Parathyroid adenoma (tissue), 2 donors: ENCODE data around the gene GPS1.

Experiments
- H2AFZ ChIP-seq: fragments of 300-600 bp; sonication (generic); one replicate; pipeline ENCODE4 v1.7.0; 2017; ENCODE audit warnings: antibody characterized with exemption, mild to moderate bottlenecking
- H3K27ac ChIP-seq: fragments of 300-600 bp; sonication (generic); one replicate; pipeline ENCODE4 v1.7.0; 2017
- H3K27me3 ChIP-seq: fragments of 300-600 bp; sonication (generic); one replicate; pipeline ENCODE4 v1.7.0; 2017; ENCODE audit warnings: low read length; ENCODE audit not compliant: control insufficient read depth, insufficient read depth
- H3K36me3 ChIP-seq: fragments of 300-600 bp; sonication (generic); one replicate; pipeline ENCODE4 v1.7.0; 2017; ENCODE audit warnings: low read length; ENCODE audit not compliant: control insufficient read depth, insufficient read depth
- H3K4me1 ChIP-seq: fragments of 300-600 bp; sonication (generic); one replicate; pipeline ENCODE4 v1.7.0; 2017; ENCODE audit warnings: control low read depth
- H3K4me2 ChIP-seq: fragments of 300-600 bp; sonication (generic); one replicate; pipeline ENCODE4 v1.7.0; 2017; ENCODE audit warnings: low read length
- H3K4me3 ChIP-seq: fragments of 300-600 bp; sonication (generic); one replicate; pipeline ENCODE4 v1.7.0; 2017; ENCODE audit warnings: low read depth, low read length
- H3K79me2 ChIP-seq: fragments of 300-600 bp; sonication (generic); one replicate; pipeline ENCODE4 v1.7.0; 2017; ENCODE audit warnings: control low read depth
- H3K9ac ChIP-seq: fragments of 300-600 bp; sonication (generic); one replicate; pipeline ENCODE4 v1.7.0; 2017; ENCODE audit warnings: mild to moderate bottlenecking
- H3K9me3 ChIP-seq: fragments of 300-600 bp; sonication (generic); one replicate; pipeline ENCODE4 v1.7.0; 2017; ENCODE audit warnings: low read length; ENCODE audit not compliant: control insufficient read depth
- CTCF ChIP-seq: fragments of 300-600 bp; sonication (generic); IDR thresholded peaks from one replicate; pipeline ENCODE4 v1.7.0; 2017; ENCODE audit warnings: antibody characterized with exemption, mild to moderate bottlenecking
- donor health status: primary hyperparathyroidism.

GPS1 gene

GRCh38 chr17:82097184-82097918 is 45.7 kb downstream of the GPS1 start:
- Histone ChIP-seq H3K4me3 (peak overlapping the region; percentile 64), H3K27me3 (no peaks in the 10 kb centered on the region), H3K27ac (peak overlapping the region; percentile 47), H3K36me3 (no peaks in the 10 kb centered on the region), H2AFZ (peak overlapping the region; percentile 82), H3K9me3 (no peaks in the 10 kb centered on the region), H3K9ac (peak overlapping the region; percentile 50), H3K4me1 (peaks cover 25% of the 10 kb centered on the region), H3K4me2 (peak overlapping the region; percentile 89), H3K79me2 (peaks cover 13% of the 10 kb centered on the region)
- no peak for TF ChIP-seq CTCF

DNA sequence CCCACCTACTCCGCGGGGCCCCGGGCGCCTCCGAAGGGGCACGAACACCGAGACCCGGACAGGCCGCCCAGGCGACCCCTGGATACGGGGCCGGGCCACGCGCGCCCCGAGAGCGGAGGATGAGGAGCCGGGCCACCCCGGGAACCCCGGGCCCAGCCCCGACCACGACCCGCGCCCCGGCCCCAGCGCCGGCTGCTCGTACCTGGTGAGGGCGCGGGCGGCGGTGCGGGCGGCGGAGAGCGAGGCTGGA is 46.1 kb downstream of the GPS1 start:
- Histone ChIP-seq H3K27ac (peak overlapping the region; percentile 47), H3K9ac (peak overlapping the region; percentile 50), H3K79me2 (peaks cover 13% of the 10 kb centered on the region), H3K4me1 (peaks cover 25% of the 10 kb centered on the region), H3K4me3 (peak overlapping the region; percentile 64), H3K4me2 (peak overlapping the region; percentile 89), H3K27me3 (no peaks in the 10 kb centered on the region), H3K9me3 (no peaks in the 10 kb centered on the region), H3K36me3 (no peaks in the 10 kb centered on the region), H2AFZ (peak overlapping the region; percentile 82)
- TF ChIP-seq CTCF, result no peak

- Histone ChIP-seq H3K36me3 (no peaks in the 10 kb centered on the region), H3K9me3 (no peaks in the 10 kb centered on the region), H3K27me3 (no peaks in the 10 kb centered on the region), H2AFZ (peak within 1 kb of the TSS; percentile 82), H3K4me3 (peak within 1 kb of the TSS; percentile 64), H3K4me2 (peak within 1 kb of the TSS; percentile 93), H3K27ac (peak within 1 kb of the TSS; percentile 69), H3K79me2 (peaks cover 13% of the 10 kb centered on the region), H3K9ac (peak within 1 kb of the TSS; percentile 50), H3K4me1 (peaks cover 25% of the 10 kb centered on the region)
- TF ChIP-seq CTCF, result peak; percentile 55
Measured at GRCh38 chr17:82098169-82098938, 46.7 kb downstream of the GPS1 start, which contains the start of gene FASN. TSS of gene FASN (minus strand) at chr17:82098236. CDS start at chr17:82096445, 1,791 bp downstream.

GRCh38 chr17:82098939-82099763 is 47.5 kb downstream of the GPS1 start:
- no peak for TF ChIP-seq CTCF
- Histone ChIP-seq H3K27ac (peak overlapping the region; percentile 67), H3K9ac (no peak overlapping the region), H3K27me3 (no peaks in the 10 kb centered on the region), H3K4me3 (peak overlapping the region; percentile 57), H2AFZ (peak overlapping the region; percentile 75), H3K79me2 (peaks cover 13% of the 10 kb centered on the region), H3K4me2 (peak overlapping the region; percentile 93), H3K36me3 (no peaks in the 10 kb centered on the region), H3K9me3 (no peaks in the 10 kb centered on the region), H3K4me1 (peaks cover 31% of the 10 kb centered on the region)
